SK-N-SH treated with all-trans-retinoic acid at 6 μM for 48 hours (cell line): ENCODE results near the gene UNC5C.

Experiments
- ATAC-seq: fragments of 200-7000 bp; cut with Tn5 transposase; 3 replicates; pipeline ENCODE4 v1.9.1; 2020; ENCODE audit warnings: mild to moderate bottlenecking, moderate library complexity
- ARNTL ChIP-seq: fragments of 450-650 bp; formaldehyde crosslinking; IDR thresholded peaks from 2 replicates; pipeline ENCODE4 v1.5.0; 2020; ENCODE audit warnings: low read depth, mild to moderate bottlenecking, moderate library complexity, borderline replicate concordance
- CREB5 ChIP-seq: fragments of 250-450 bp; sonication (Bioruptor Pico); IDR thresholded peaks from 2 replicates; pipeline ENCODE4 v1.5.1; 2020; ENCODE audit warnings: low read depth, mild to moderate bottlenecking, moderate library complexity
- CSDC2 ChIP-seq: fragments of 250-450 bp; sonication (Bioruptor Pico); IDR thresholded peaks from 2 replicates; pipeline ENCODE4 v1.5.0; 2020; ENCODE audit warnings: mild to moderate bottlenecking, moderate library complexity
- ESRRG ChIP-seq: fragments of 250-450 bp; sonication (Bioruptor Pico); IDR thresholded peaks from 2 replicates; pipeline ENCODE4 v1.6.1; 2021; ENCODE audit warnings: mild to moderate bottlenecking
- GLIS3 ChIP-seq: fragments of 250-450 bp; sonication (Bioruptor Pico); IDR thresholded peaks from 2 replicates; pipeline ENCODE4 v1.5.0; 2020; ENCODE audit warnings: mild to moderate bottlenecking, moderate library complexity
- ISL1 ChIP-seq: fragments of 250-450 bp; sonication (Bioruptor Pico); IDR thresholded peaks from 2 replicates; pipeline ENCODE4 v2.1.2; 2022; ENCODE audit warnings: mild to moderate bottlenecking, moderate library complexity
- POU6F1 ChIP-seq: fragments of 250-450 bp; sonication (Bioruptor Pico); IDR thresholded peaks from 2 replicates; pipeline ENCODE4 v1.8.0; 2021; ENCODE audit warnings: low read depth, mild to moderate bottlenecking, moderate library complexity, borderline replicate concordance
- PPARA ChIP-seq: fragments of 250-450 bp; sonication (Bioruptor Pico); IDR thresholded peaks from 2 replicates; pipeline ENCODE4 v1.5.0; 2020; ENCODE audit warnings: mild to moderate bottlenecking, borderline replicate concordance
- RARB ChIP-seq: fragments of 250-450 bp; sonication (Bioruptor Pico); IDR thresholded peaks from 2 replicates; pipeline ENCODE4 v1.8.0; 2021; ENCODE audit warnings: mild to moderate bottlenecking, moderate library complexity
- SNAI2 ChIP-seq: fragments of 250-450 bp; sonication (Bioruptor Pico); IDR thresholded peaks from 2 replicates; pipeline ENCODE4 v1.5.0; 2020; ENCODE audit warnings: mild to moderate bottlenecking, moderate library complexity
- TCF4 ChIP-seq: fragments of 250-450 bp; sonication (Bioruptor Pico); IDR thresholded peaks from 2 replicates; pipeline ENCODE4 v1.8.0; 2021; ENCODE audit warnings: mild to moderate bottlenecking, moderate library complexity, borderline replicate concordance
- TOX ChIP-seq: fragments of 250-450 bp; sonication (Bioruptor Pico); IDR thresholded peaks from 2 replicates; pipeline ENCODE4 v1.8.0; 2021; ENCODE audit warnings: mild to moderate bottlenecking, moderate library complexity, borderline replicate concordance
- ZC3H10 ChIP-seq: fragments of 250-450 bp; sonication (Bioruptor Pico); IDR thresholded peaks from 2 replicates; pipeline ENCODE4 v1.5.1; 2021; ENCODE audit warnings: mild to moderate bottlenecking, moderate library complexity
- ZFP3 ChIP-seq: fragments of 250-450 bp; sonication (Bioruptor Pico); IDR thresholded peaks from 2 replicates; pipeline ENCODE4 v1.5.0; 2020; ENCODE audit warnings: mild to moderate bottlenecking, moderate library complexity
- ZFP30 ChIP-seq: fragments of 450-650 bp; formaldehyde crosslinking; IDR thresholded peaks from 2 replicates; pipeline ENCODE4 v1.5.0; 2022; ENCODE audit warnings: mild to moderate bottlenecking, moderate library complexity
- ZNF565 ChIP-seq: fragments of 450-650 bp; formaldehyde crosslinking; conservative IDR thresholded peaks from 2 replicates; pipeline ENCODE4 v1.5.0; 2020; ENCODE audit warnings: low read depth, mild to moderate bottlenecking, moderate library complexity
- ZNF70 ChIP-seq: fragments of 450-650 bp; formaldehyde crosslinking; IDR thresholded peaks from 2 replicates; pipeline ENCODE4 v1.5.0; 2020; ENCODE audit warnings: mild to moderate bottlenecking, moderate library complexity
- ZNF8 ChIP-seq: fragments of 450-650 bp; formaldehyde crosslinking; IDR thresholded peaks from 2 replicates; pipeline ENCODE4 v1.5.0; 2020; ENCODE audit warnings: mild to moderate bottlenecking, moderate library complexity
- TF ChIP-seq, protein P1 (sequence below): fragments of 250-450 bp; sonication (Bioruptor Pico); IDR thresholded peaks from 2 replicates; pipeline ENCODE4 v1.8.0; 2020; ENCODE audit warnings: mild to moderate bottlenecking, moderate library complexity, borderline replicate concordance
- TF ChIP-seq, protein P2 (sequence below): fragments of 250-450 bp; sonication (Bioruptor Pico); IDR thresholded peaks from 2 replicates; pipeline ENCODE4 v1.5.1; 2021; ENCODE audit warnings: mild to moderate bottlenecking, moderate library complexity

UNC5C gene

GRCh38 chr4:95362066-95362465 is 186.7 kb downstream of the UNC5C start:
- TF ChIP-seq ZFP30 (CRISPR knock-in tag) (no peak), POU6F1 (no peak), ZNF70 (CRISPR knock-in tag) (no peak)
- no peak for ATAC-seq

DNA sequence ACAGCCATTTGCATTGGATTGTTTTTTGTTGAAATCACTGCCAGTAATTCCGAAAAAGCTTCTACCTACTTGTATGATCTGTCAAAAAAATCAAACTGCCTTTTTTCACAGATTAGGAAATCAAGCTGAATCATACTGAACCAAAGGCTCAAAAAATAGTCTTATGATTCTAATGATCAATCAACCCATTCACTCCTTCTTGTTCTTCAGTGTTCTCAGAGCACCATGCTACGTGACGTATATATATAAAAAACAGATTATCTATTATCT is 187.1 kb downstream of the UNC5C start:
- TF ChIP-seq CSDC2 (CRISPR knock-in tag) (no peak), ZC3H10 (CRISPR knock-in tag) (no peak), ZNF8 (no peak), TOX (CRISPR knock-in tag) (no peak), TCF4 (CRISPR knock-in tag) (no peak)
- no peak for ATAC-seq

DNA sequence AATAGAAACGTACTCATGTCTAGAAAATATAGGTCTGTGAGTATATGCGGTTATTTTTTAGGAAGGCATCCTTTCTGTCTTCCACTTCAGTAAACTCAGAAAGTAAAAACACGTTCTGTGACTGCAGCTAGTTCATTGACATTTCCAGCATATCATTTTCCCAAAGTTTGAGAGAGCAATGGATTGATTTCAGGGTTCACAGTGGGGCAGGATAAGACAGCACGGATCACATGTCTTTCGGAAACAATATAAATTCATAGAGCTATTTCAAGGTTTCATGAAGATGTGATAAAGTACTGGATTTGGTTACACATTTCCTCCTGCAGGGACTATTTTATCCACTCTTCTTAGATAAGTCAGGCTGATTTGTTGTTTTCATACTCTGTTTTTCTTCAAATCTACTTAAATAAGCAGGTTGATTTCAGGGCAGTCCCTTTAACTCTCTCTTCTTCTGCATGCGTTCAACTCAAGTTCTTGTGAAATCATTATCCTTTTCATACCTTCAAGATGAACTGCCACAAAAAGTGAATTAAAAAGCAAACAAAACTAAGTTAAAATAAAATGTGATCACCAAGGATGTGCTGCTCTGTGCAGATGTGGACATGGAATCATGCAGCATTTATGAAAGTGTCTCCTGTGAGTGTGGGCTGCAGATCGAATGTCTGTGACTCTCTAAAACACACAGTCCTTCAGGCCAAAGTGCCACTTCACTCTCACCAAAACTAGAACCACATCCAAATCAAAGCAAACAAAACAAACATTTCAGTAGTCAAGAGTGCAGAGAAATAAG is 187.7 kb downstream of the UNC5C start:
- TF ChIP-seq ZFP30 (CRISPR knock-in tag) (no peak), TOX (CRISPR knock-in tag) (no peak), ESRRG (CRISPR knock-in tag) (no peak), GLIS3 (CRISPR knock-in tag) (no peak), RARB (CRISPR knock-in tag) (no peak), PPARA (CRISPR knock-in tag) (no peak), ZFP3 (no peak), ARNTL (CRISPR knock-in tag) (no peak), ZC3H10 (CRISPR knock-in tag) (no peak), CREB5 (CRISPR knock-in tag) (no peak)
- TF ChIP-seq, protein P1, sequence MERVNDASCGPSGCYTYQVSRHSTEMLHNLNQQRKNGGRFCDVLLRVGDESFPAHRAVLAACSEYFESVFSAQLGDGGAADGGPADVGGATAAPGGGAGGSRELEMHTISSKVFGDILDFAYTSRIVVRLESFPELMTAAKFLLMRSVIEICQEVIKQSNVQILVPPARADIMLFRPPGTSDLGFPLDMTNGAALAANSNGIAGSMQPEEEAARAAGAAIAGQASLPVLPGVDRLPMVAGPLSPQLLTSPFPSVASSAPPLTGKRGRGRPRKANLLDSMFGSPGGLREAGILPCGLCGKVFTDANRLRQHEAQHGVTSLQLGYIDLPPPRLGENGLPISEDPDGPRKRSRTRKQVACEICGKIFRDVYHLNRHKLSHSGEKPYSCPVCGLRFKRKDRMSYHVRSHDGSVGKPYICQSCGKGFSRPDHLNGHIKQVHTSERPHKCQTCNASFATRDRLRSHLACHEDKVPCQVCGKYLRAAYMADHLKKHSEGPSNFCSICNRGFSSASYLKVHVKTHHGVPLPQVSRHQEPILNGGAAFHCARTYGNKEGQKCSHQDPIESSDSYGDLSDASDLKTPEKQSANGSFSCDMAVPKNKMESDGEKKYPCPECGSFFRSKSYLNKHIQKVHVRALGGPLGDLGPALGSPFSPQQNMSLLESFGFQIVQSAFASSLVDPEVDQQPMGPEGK = no peak
- ATAC-seq = no peak

GRCh38 chr4:95360256-95360903 is 188.4 kb downstream of the UNC5C start:
- no peak for TF ChIP-seq CREB5 (CRISPR knock-in tag)
- no peak for TF ChIP-seq ARNTL (CRISPR knock-in tag)
- peak; percentile 58; the same call in 1 of the 2 replicates for TF ChIP-seq ZNF70 (CRISPR knock-in tag)
- no peak for TF ChIP-seq RARB (CRISPR knock-in tag)
- TF ChIP-seq ESRRG (CRISPR knock-in tag) = no peak
- no peak for TF ChIP-seq SNAI2 (CRISPR knock-in tag)
- no peak for TF ChIP-seq ZNF565 (CRISPR knock-in tag)
- ATAC-seq = no peak

GRCh38 chr4:95358421-95358820 is 190.4 kb downstream of the UNC5C start:
- no peak for TF ChIP-seq ARNTL (CRISPR knock-in tag)
- TF ChIP-seq, all 23 proteins: peak for 0
- ATAC-seq = no peak

DNA sequence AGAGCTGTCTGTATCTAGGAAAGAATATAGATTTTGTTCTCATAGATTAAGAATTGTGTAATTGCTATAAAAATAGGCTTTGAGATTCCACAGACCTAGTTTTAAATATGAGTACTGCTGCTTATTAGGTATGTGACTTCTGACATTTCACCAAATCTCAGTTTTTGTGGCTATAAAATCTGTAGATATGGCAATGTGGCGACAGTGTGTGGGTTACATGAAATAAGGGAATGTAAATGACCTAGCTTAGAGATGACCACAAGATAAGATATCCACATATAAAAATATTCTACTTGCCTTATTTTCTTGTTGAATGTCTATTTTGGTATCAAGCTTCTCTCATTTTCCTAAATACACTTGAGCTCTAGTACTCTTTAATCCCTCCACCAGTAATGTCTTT is 193.8 kb downstream of the UNC5C start:
- no peak for TF ChIP-seq TCF4 (CRISPR knock-in tag)
- no peak for TF ChIP-seq ISL1 (CRISPR knock-in tag)
- no peak for TF ChIP-seq SNAI2 (CRISPR knock-in tag)
- TF ChIP-seq ZFP3 = no peak
- no peak for TF ChIP-seq ZNF8
- TF ChIP-seq, protein P2, sequence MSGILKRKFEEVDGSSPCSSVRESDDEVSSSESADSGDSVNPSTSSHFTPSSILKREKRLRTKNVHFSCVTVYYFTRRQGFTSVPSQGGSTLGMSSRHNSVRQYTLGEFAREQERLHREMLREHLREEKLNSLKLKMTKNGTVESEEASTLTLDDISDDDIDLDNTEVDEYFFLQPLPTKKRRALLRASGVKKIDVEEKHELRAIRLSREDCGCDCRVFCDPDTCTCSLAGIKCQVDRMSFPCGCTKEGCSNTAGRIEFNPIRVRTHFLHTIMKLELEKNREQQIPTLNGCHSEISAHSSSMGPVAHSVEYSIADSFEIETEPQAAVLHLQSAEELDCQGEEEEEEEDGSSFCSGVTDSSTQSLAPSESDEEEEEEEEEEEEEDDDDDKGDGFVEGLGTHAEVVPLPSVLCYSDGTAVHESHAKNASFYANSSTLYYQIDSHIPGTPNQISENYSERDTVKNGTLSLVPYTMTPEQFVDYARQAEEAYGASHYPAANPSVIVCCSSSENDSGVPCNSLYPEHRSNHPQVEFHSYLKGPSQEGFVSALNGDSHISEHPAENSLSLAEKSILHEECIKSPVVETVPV (CRISPR knock-in tag) = no peak
- TF ChIP-seq ZNF70 (CRISPR knock-in tag) = no peak
- no peak for TF ChIP-seq TOX (CRISPR knock-in tag)
- TF ChIP-seq RARB (CRISPR knock-in tag) = no peak
- no peak for TF ChIP-seq POU6F1
- ATAC-seq = no peak
